ENCODE measurements around the gene TPO.

TPO gene

GRCh38 chr2:1539973-1540372 lies 126.7 kb downstream of the TPO start:
- ATAC-seq (ENCODE audit: low read depth), result no peak
- no peak for TF ChIP-seq CTCF (IDR thresholded peaks at IDR 0.05; ENCODE audit: poor library complexity, severe bottlenecking)
- no peaks in the 10 kb centered on the region for H3K27me3 ChIP-seq (ENCODE audit: insufficient read depth, poor library complexity, severe bottlenecking)
- no peaks in the 10 kb centered on the region for H3K36me3 ChIP-seq (ENCODE audit: low read depth)
- no peak overlapping the region for H3K27ac ChIP-seq (ENCODE audit: poor library complexity, severe bottlenecking)
- no peaks in the 10 kb centered on the region for H3K9me3 ChIP-seq (ENCODE audit: severe bottlenecking)
- no peaks in the 10 kb centered on the region for H3K4me1 ChIP-seq (ENCODE audit: insufficient read depth, poor library complexity, severe bottlenecking)
- no peak for DNase-seq (ENCODE audit: low spot score)
- H3K4me3 ChIP-seq (ENCODE audit: severe bottlenecking), result no peak overlapping the region

GRCh38 chr2:1540481-1540880 lies 127.2 kb downstream of the TPO start:
- ATAC-seq (ENCODE audit: low read depth), result no peak
- Histone ChIP-seq H3K4me3 (ENCODE audit: severe bottlenecking) (no peak overlapping the region), H3K27ac (ENCODE audit: poor library complexity, severe bottlenecking) (no peak overlapping the region), H3K4me1 (ENCODE audit: insufficient read depth, poor library complexity, severe bottlenecking) (no peaks in the 10 kb centered on the region), H3K36me3 (ENCODE audit: low read depth) (no peaks in the 10 kb centered on the region), H3K27me3 (ENCODE audit: insufficient read depth, poor library complexity, severe bottlenecking) (no peaks in the 10 kb centered on the region), H3K9me3 (ENCODE audit: severe bottlenecking) (no peaks in the 10 kb centered on the region)
- no peak for DNase-seq (ENCODE audit: low spot score)
- TF ChIP-seq CTCF (IDR thresholded peaks at IDR 0.05; ENCODE audit: poor library complexity, severe bottlenecking), result no peak

- no peak for ATAC-seq (ENCODE audit: low read depth)
- Histone ChIP-seq H3K4me3 (ENCODE audit: severe bottlenecking) (no peak overlapping the region), H3K4me1 (ENCODE audit: insufficient read depth, poor library complexity, severe bottlenecking) (no peaks in the 10 kb centered on the region), H3K27me3 (ENCODE audit: insufficient read depth, poor library complexity, severe bottlenecking) (no peaks in the 10 kb centered on the region), H3K27ac (ENCODE audit: poor library complexity, severe bottlenecking) (no peak overlapping the region), H3K36me3 (ENCODE audit: low read depth) (no peaks in the 10 kb centered on the region), H3K9me3 (ENCODE audit: severe bottlenecking) (no peaks in the 10 kb centered on the region)
- no peak for TF ChIP-seq CTCF (IDR thresholded peaks at IDR 0.05; ENCODE audit: poor library complexity, severe bottlenecking)
- no peak for DNase-seq (ENCODE audit: low spot score)
Observed at GRCh38 chr2:1541040-1541439, 127.8 kb downstream of the TPO start.

- no peak for TF ChIP-seq CTCF (IDR thresholded peaks at IDR 0.05; ENCODE audit: poor library complexity, severe bottlenecking)
- DNase-seq (ENCODE audit: low spot score) (peak; percentile 23), ATAC-seq (ENCODE audit: low read depth) (no peak)
- Histone ChIP-seq H3K9me3 (ENCODE audit: severe bottlenecking) (no peaks in the 10 kb centered on the region), H3K36me3 (ENCODE audit: low read depth) (no peaks in the 10 kb centered on the region), H3K27me3 (ENCODE audit: insufficient read depth, poor library complexity, severe bottlenecking) (no peaks in the 10 kb centered on the region), H3K27ac (ENCODE audit: poor library complexity, severe bottlenecking) (no peak overlapping the region), H3K4me1 (ENCODE audit: insufficient read depth, poor library complexity, severe bottlenecking) (no peaks in the 10 kb centered on the region), H3K4me3 (ENCODE audit: severe bottlenecking) (no peak overlapping the region)
Observed at GRCh38 chr2:1541819-1542475, 128.7 kb downstream of the TPO start.

- no peak overlapping the region for H3K4me3 ChIP-seq (ENCODE audit: severe bottlenecking)
- ATAC-seq (ENCODE audit: low read depth) (no peak), DNase-seq (ENCODE audit: low spot score) (no peak)
- no peak overlapping the region for H3K27ac ChIP-seq (ENCODE audit: poor library complexity, severe bottlenecking)
- no peaks in the 10 kb centered on the region for H3K36me3 ChIP-seq (ENCODE audit: low read depth)
- no peak for TF ChIP-seq CTCF (IDR thresholded peaks at IDR 0.05; ENCODE audit: poor library complexity, severe bottlenecking)
- no peaks in the 10 kb centered on the region for H3K27me3 ChIP-seq (ENCODE audit: insufficient read depth, poor library complexity, severe bottlenecking)
- H3K9me3 ChIP-seq (ENCODE audit: severe bottlenecking), result no peaks in the 10 kb centered on the region
- no peaks in the 10 kb centered on the region for H3K4me1 ChIP-seq (ENCODE audit: insufficient read depth, poor library complexity, severe bottlenecking)
Observed at GRCh38 chr2:1542971-1543370, 129.7 kb downstream of the TPO start.

Measured in RWPE2 (cell line).